ENCODE measurements around the gene KRTAP25-1. TPM values are rescaled to one million over a fixed set of nuclear protein-coding genes. Genes with fewer than 3 reads are reported as not detected.

The KRTAP25-1 gene
- total RNA-seq, 1 experiment from 2014 or later, result not detected

GRCh38 chr21:30255679-30256078 lies 33.6 kb downstream of the KRTAP25-1 start:
- Histone ChIP-seq H3K56ac (ENCODE audit: insufficient read length, low read depth, low read length) (no peak overlapping the region), H2AFZ (ENCODE audit: low read length) (no peak overlapping the region), H3K27me3 (ENCODE audit: insufficient read depth, low read length) (no peaks in the 10 kb centered on the region), H4K5ac (ENCODE audit: insufficient read length, low read depth, low read length) (no peak overlapping the region), H2BK120ac (ENCODE audit: low read depth, low read length, poor library complexity, severe bottlenecking) (no peak overlapping the region), H3K23me2 (ENCODE audit: insufficient read length, low read depth, low read length, poor library complexity, severe bottlenecking) (no peaks in the 10 kb centered on the region), H2BK15ac (ENCODE audit: low read depth, low read length) (no peak overlapping the region), H3K79me2 (ENCODE audit: insufficient read depth, low read length) (no peaks in the 10 kb centered on the region), H3K27ac (ENCODE audit: insufficient read length, low read depth, low read length) (no peak overlapping the region), H3T11ph (ENCODE audit: low read length) (no peak overlapping the region), H4K91ac (ENCODE audit: insufficient read length, low read depth, low read length) (no peak overlapping the region), H3K14ac (ENCODE audit: insufficient read depth, low read length) (no peak overlapping the region), H3K9me3 (ENCODE audit: control insufficient read depth, low read depth, low read length) (no peaks in the 10 kb centered on the region), H3K23ac (ENCODE audit: insufficient read length, low read depth, low read length) (no peak overlapping the region), H2BK20ac (ENCODE audit: low read depth, low read length, poor library complexity, severe bottlenecking) (no peak overlapping the region), H2BK12ac (ENCODE audit: insufficient read length, low read depth, low read length) (no peak overlapping the region), H3K18ac (ENCODE audit: insufficient read length, low read depth, low read length) (no peak overlapping the region), H3K79me1 (ENCODE audit: insufficient read depth, low read depth, low read length, poor library complexity, severe bottlenecking) (no peaks in the 10 kb centered on the region), H4K8ac (replicated peaks; ENCODE audit: insufficient read length, low read depth, low read length) (no peak overlapping the region), H3K4me1 (ENCODE audit: insufficient read depth, low read length) (no peaks in the 10 kb centered on the region), H4K20me1 (ENCODE audit: control insufficient read depth, insufficient read depth, insufficient read length) (no peaks in the 10 kb centered on the region), H3K4ac (ENCODE audit: low read depth, low read length) (no peak overlapping the region), H3K9ac (ENCODE audit: extremely low read depth, insufficient read length, low read length) (no peak overlapping the region), H2BK5ac (ENCODE audit: insufficient read length, low read length) (no peak overlapping the region), H3K4me2 (ENCODE audit: insufficient read depth, insufficient read length, low read length) (no peak overlapping the region), H2AK5ac (ENCODE audit: insufficient read length, low read length) (no peak overlapping the region)
- TF ChIP-seq, protein P1, sequence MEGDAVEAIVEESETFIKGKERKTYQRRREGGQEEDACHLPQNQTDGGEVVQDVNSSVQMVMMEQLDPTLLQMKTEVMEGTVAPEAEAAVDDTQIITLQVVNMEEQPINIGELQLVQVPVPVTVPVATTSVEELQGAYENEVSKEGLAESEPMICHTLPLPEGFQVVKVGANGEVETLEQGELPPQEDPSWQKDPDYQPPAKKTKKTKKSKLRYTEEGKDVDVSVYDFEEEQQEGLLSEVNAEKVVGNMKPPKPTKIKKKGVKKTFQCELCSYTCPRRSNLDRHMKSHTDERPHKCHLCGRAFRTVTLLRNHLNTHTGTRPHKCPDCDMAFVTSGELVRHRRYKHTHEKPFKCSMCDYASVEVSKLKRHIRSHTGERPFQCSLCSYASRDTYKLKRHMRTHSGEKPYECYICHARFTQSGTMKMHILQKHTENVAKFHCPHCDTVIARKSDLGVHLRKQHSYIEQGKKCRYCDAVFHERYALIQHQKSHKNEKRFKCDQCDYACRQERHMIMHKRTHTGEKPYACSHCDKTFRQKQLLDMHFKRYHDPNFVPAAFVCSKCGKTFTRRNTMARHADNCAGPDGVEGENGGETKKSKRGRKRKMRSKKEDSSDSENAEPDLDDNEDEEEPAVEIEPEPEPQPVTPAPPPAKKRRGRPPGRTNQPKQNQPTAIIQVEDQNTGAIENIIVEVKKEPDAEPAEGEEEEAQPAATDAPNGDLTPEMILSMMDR (conservative IDR thresholded peaks at IDR 0.05), result no peak
- Mint-ChIP-seq H3K4me1 (peaks cover 2 to 3% of the 10 kb centered on the region in 2 experiments; a peak in 3 of 4 replicates), H3K27me3 (ENCODE audit: low read depth) (no peaks in the 10 kb centered on the region), H3K36me3 (ENCODE audit: insufficient read depth in 1 of 3, low read depth in 3 of 3) (no peaks in the 10 kb centered on the region), H3K4me3 (no peak overlapping the region), H3K27ac (no peak overlapping the region), H3K9me3 (no peaks in the 10 kb centered on the region)
- DNase-seq, result no peak
- WGBS (ENCODE audit: extremely low coverage, insufficient read length, low lambda C conversion rate), result no CpG with 5 or more reads among the region's 1 CpG

Data from H9 (cell line).